ENCODE data around the gene BMP6.

DNA sequence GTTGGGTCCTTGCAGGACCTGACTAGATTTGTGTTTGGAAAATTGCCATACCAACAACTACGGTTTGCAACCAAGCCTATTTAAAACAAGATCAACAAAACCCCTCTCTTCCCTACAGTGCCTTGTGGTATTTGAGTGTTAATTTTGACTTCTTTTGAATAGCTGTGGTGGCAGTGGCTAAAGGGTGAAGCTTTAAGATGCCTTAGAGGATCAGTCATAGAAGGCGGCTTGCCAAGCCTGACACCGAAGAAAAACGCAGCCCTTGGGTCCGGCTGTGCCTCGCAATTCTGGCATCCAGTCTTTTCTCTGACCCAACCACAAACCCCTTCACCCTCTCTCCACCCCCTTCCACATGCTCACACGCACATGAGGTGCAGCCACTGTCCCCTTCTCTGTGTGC is 32.6 kb downstream of the BMP6 start:
- TF ChIP-seq, protein P1, sequence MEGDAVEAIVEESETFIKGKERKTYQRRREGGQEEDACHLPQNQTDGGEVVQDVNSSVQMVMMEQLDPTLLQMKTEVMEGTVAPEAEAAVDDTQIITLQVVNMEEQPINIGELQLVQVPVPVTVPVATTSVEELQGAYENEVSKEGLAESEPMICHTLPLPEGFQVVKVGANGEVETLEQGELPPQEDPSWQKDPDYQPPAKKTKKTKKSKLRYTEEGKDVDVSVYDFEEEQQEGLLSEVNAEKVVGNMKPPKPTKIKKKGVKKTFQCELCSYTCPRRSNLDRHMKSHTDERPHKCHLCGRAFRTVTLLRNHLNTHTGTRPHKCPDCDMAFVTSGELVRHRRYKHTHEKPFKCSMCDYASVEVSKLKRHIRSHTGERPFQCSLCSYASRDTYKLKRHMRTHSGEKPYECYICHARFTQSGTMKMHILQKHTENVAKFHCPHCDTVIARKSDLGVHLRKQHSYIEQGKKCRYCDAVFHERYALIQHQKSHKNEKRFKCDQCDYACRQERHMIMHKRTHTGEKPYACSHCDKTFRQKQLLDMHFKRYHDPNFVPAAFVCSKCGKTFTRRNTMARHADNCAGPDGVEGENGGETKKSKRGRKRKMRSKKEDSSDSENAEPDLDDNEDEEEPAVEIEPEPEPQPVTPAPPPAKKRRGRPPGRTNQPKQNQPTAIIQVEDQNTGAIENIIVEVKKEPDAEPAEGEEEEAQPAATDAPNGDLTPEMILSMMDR (IDR thresholded peaks at IDR 0.05) = no peak
- TF ChIP-seq POLR2AphosphoS5 (IDR thresholded peaks at IDR 0.05) = no peak

All from breast epithelium (tissue), 3 donors.